Aorta (tissue), 5 donors: ENCODE data around the gene PTPRM. TPM values are rescaled to one million over a fixed set of nuclear protein-coding genes. Genes with fewer than 3 reads are reported as not detected.

Source experiments
- ATAC-seq: fragments of 200-7000 bp; cut with Tn5 transposase; one replicate; pipeline ENCODE4 v1.9.1; 2022; ENCODE audit warnings: moderate library complexity; ENCODE audit not compliant: low FRiP score
- DNase-seq, 2 donors: peaks; one replicate each; pipeline ENCODE4 v3.0.0-alpha.2; 2020
- H3K27ac ChIP-seq, 2 donors: one replicate each; pipeline ENCODE4 v1.5.1; 2013; ENCODE audit warnings: low read length in 2 of 2, mild to moderate bottlenecking in 2 of 2, moderate library complexity in 2 of 2, control low read depth in 1 of 2, inconsistent platforms in 1 of 2, low read depth in 1 of 2
- H3K27me3 ChIP-seq, 2 donors: one replicate each; pipeline ENCODE4 v1.6.1; 2013; ENCODE audit warnings: control low read depth in 1 of 2, low read length in 1 of 2, mild to moderate bottlenecking in 1 of 2, moderate library complexity in 1 of 2; ENCODE audit not compliant: insufficient read depth in 2 of 2, control insufficient read depth in 1 of 2
- H3K36me3 ChIP-seq, 2 donors: one replicate each; pipeline ENCODE4 v1.6.1; 2013; ENCODE audit warnings: control low read depth in 1 of 2, low read length in 1 of 2, mild to moderate bottlenecking in 1 of 2; ENCODE audit not compliant: insufficient read depth in 2 of 2, control insufficient read depth in 1 of 2
- H3K4me1 ChIP-seq, 2 donors: one replicate each; pipeline ENCODE4 v1.6.1; 2013; ENCODE audit warnings: low read length in 2 of 2, control low read depth in 1 of 2, mild to moderate bottlenecking in 1 of 2, moderate library complexity in 1 of 2; ENCODE audit not compliant: insufficient read depth in 2 of 2, control insufficient read depth in 1 of 2
- H3K4me3 ChIP-seq, 2 donors: one replicate each; pipeline ENCODE4 v1.5.1; 2013; ENCODE audit warnings: low read length in 2 of 2, control low read depth in 1 of 2, mild to moderate bottlenecking in 1 of 2
- H3K9me3 ChIP-seq: one replicate; pipeline ENCODE4 v1.6.1; 2013; ENCODE audit warnings: mild to moderate bottlenecking, low read length; ENCODE audit not compliant: control insufficient read depth
- WGBS, 2 donors: extraction: QIAGEN DNeasy Blood & Tissue Kit; methylation state at CpG; one replicate each; pipeline ENCODE4 v1.1.7; 2013; 5-methylcytosine and 5-hydroxymethylcytosine counted together
- intact Hi-C, 2 donors: fragments of 100-400 bp; cut with DNase I; formaldehyde crosslinking; loops; one replicate each; pipeline versions ENCODE4 v1.14.2 to v1.15.0; 2022
- polyA plus RNA-seq, 2 donors: library from polyadenylated mRNA; stranded (reverse); fragments of 200-250 nt; gene quantifications; one replicate each; pipeline ENCODE4 v1.2.3, GENCODE V29; 2013
- total RNA-seq, 2 donors: library from RNA; stranded (reverse); fragmentation: NEBNext Ultra II Directional; extraction: Animal tissue kit (Norgen Biotek cat#: 25700); gene quantifications; one replicate each; pipeline ENCODE4 v1.2.1, GENCODE V29; 2021
- donor health status: healthy with polysubstance abuse.
- donor health status: Bipolar disorder and iron deficiency.
- donor health status: DM: no; HTN: no; CAD: no.
- donor health status: DM: no; HTN: no; CAD: no.
- donor health status: DM: yes; HTN: yes; CAD: no.

The PTPRM gene
- total and polyA plus RNA-seq, 4 donors, result 10.6 to 98.9 (median 65.6) TPM

DNA sequence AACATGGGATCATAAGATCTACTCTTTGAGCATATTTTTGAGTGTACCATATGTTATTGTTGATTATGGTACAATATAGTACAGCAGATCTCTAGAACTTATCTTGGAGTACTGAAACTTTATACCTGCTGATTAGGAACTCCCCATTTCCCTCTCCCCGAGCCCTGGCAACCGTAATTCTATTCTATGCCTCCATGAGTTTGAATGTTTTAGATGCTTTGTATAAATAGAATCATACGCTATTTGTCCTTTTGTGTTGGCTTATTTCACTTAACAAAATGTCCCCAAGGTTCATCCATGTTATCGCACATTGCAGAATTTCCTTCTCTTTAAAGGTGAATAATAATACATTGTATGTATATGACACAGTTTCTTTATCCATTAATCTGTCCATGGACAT lies 117.2 kb downstream of the PTPRM start:
- 97 to 99% methylated on average over 4 of the region's 4 CpGs for WGBS, 2 donors

GRCh38 chr18:7684966-7685365 lies 117.8 kb downstream of the PTPRM start:
- 82 to 85% methylated on average over 3 of the region's 3 CpGs for WGBS, 2 donors
- intact Hi-C loops, result no loop called here

More for the DNA sequence above, 117.2 kb downstream of the PTPRM start:
- intact Hi-C loops, result no loop called here
- H3K4me1 ChIP-seq, result peaks cover 0 to 2% of the 10 kb centered on the region in 2 donors
- DNase-seq (no peak), ATAC-seq (no peak)
- no peak overlapping the region for H3K27ac ChIP-seq
- H3K9me3 ChIP-seq, result no peaks in the 10 kb centered on the region
- H3K4me3 ChIP-seq, result no peak overlapping the region
- no peaks in the 10 kb centered on the region for H3K27me3 ChIP-seq
- no peaks in the 10 kb centered on the region for H3K36me3 ChIP-seq

DNA sequence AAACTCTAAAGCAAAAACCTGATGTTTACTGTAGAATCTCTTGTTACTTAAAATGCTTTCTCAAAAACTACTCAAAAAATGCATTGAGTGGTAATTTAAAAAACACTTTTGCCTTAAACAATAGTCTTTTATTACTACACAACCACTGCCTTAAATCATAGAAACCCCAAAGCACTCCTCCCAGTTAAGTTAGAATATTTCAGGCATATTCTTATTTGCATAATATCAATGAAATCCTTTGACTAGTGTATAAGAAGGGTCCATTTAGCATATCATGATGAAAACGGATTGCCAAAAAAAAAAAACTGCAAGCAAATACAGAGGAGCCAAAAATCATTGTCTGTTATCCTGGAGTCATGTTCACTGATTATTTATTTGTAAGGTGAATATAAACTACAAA lies 119.2 kb downstream of the PTPRM start:
- Histone ChIP-seq H3K36me3 (no peaks in the 10 kb centered on the region), H3K27me3 (no peaks in the 10 kb centered on the region), H3K9me3 (no peaks in the 10 kb centered on the region), H3K4me1 (peaks cover 0 to 2% of the 10 kb centered on the region in 2 donors), H3K4me3 (no peak overlapping the region), H3K27ac (no peak overlapping the region)
- 73% methylated on average over 1 of the region's 1 CpG for WGBS, 2 donors
- intact Hi-C loops, result no loop called here
- DNase-seq, result no peak
- ATAC-seq, result no peak

More at GRCh38 chr18:7684966-7685365, 117.8 kb downstream of the PTPRM start:
- H3K4me1 ChIP-seq, result peaks cover 0 to 2% of the 10 kb centered on the region in 2 donors
- H3K27ac ChIP-seq, result no peak overlapping the region
- no peak for DNase-seq
- H3K27me3 ChIP-seq, result no peaks in the 10 kb centered on the region
- ATAC-seq, result no peak
- H3K4me3 ChIP-seq, result no peak overlapping the region
- no peaks in the 10 kb centered on the region for H3K9me3 ChIP-seq
- no peaks in the 10 kb centered on the region for H3K36me3 ChIP-seq

GRCh38 chr18:7688580-7688979 lies 121.5 kb downstream of the PTPRM start:
- intact Hi-C loops, result no loop called here
- DNase-seq, result no peak
- WGBS, 2 donors, result 88 to 93% methylated on average over 3 of the region's 3 CpGs

DNA sequence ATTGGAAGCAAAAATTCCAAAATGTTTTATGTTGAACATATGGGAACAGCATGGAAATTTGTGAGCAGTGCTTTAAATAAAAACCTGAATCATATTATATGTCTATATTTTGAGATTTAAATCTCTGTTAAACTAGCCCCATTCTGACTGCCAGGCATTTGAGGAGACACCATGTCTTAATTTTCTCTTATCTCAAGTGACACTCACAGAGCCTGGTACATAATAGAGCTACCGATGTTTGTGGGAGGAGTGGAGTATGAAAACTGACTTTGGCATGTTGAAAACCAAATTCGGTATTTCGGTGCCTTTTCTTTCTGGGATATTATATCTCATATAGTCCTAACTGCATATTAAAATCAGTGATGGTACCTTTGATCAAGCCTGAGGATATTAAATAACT lies 124.1 kb downstream of the PTPRM start:
- intact Hi-C loops, result no loop called here
- ATAC-seq (no peak), DNase-seq (no peak)
- H3K9me3 ChIP-seq, result no peaks in the 10 kb centered on the region
- H3K27me3 ChIP-seq, result no peaks in the 10 kb centered on the region
- H3K4me1 ChIP-seq, result no peaks in the 10 kb centered on the region
- WGBS, 2 donors, result 92 to 95% methylated on average over 3 of the region's 3 CpGs
- no peak overlapping the region for H3K4me3 ChIP-seq
- H3K27ac ChIP-seq, result no peak overlapping the region
- no peaks in the 10 kb centered on the region for H3K36me3 ChIP-seq

More at GRCh38 chr18:7688580-7688979, 121.5 kb downstream of the PTPRM start:
- ATAC-seq, result no peak
- no peaks in the 10 kb centered on the region for H3K27me3 ChIP-seq
- no peaks in the 10 kb centered on the region for H3K9me3 ChIP-seq
- no peak overlapping the region for H3K27ac ChIP-seq
- H3K36me3 ChIP-seq, result no peaks in the 10 kb centered on the region
- H3K4me1 ChIP-seq, result peaks cover 0 to 2% of the 10 kb centered on the region in 2 donors
- H3K4me3 ChIP-seq, result no peak overlapping the region

- DNase-seq (no peak), ATAC-seq (no peak)
- 97% methylated on average over 3 of the region's 3 CpGs for WGBS, 2 donors
- no peaks in the 10 kb centered on the region for H3K36me3 ChIP-seq
- H3K27me3 ChIP-seq, result no peaks in the 10 kb centered on the region
- no peak overlapping the region for H3K4me3 ChIP-seq
- H3K4me1 ChIP-seq, result peaks cover 0 to 2% of the 10 kb centered on the region in 2 donors
- intact Hi-C loops, result no loop called here
- no peak overlapping the region for H3K27ac ChIP-seq
- H3K9me3 ChIP-seq, result no peaks in the 10 kb centered on the region
These were observed 129.7 kb downstream of the PTPRM start for GRCh38 chr18:7696780-7697179.

DNA sequence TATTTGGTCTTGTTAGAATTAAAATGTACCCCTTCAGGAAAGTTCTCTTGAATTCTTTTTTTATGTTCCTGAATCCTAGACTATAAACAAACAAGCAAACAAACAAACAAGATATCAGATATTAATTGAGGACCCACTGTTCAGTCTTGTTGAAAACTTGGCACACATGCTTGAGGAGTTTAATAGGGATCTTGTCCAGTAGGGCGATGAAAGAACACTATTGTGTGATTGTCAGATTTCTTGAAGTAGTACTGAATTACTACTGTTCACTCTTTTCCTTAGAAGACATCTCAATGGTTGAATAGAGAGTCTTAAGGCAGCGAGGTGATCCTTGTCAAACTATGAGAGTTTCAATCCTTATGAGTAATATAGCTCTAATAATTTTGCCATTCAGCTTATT lies 130.2 kb downstream of the PTPRM start:
- DNase-seq (no peak), ATAC-seq (no peak)
- Histone ChIP-seq H3K4me3 (no peak overlapping the region), H3K36me3 (no peaks in the 10 kb centered on the region), H3K27ac (no peak overlapping the region), H3K27me3 (no peaks in the 10 kb centered on the region), H3K4me1 (peaks cover 0 to 2% of the 10 kb centered on the region in 2 donors), H3K9me3 (no peaks in the 10 kb centered on the region)
- WGBS, 2 donors, result 95 to 99% methylated on average over 2 of the region's 2 CpGs
- intact Hi-C loops, result no loop called here

DNA sequence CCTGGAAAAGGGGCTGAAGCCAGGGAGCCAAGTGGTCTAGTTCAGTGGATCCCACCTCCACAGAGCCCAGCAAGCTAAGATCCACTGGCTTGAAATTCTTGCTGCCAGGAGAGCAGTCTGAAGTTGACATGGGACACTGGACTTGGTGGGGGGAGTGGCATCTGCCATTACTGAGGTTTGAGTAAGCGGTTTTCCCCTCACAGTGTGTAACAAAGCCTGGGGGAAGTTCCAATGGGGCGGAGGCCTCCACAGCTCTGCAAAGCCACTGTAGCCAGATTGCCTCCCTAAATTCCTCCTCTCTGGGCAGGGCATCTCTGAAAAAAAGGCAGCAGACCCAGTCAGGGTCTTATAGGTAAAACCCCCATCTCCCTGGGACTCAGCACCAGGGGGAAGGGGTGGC lies 144.4 kb downstream of the PTPRM start:
- Histone ChIP-seq H3K9me3 (no peaks in the 10 kb centered on the region), H3K4me1 (no peaks in the 10 kb centered on the region), H3K36me3 (no peaks in the 10 kb centered on the region), H3K27me3 (no peaks in the 10 kb centered on the region), H3K27ac (no peak overlapping the region), H3K4me3 (no peak overlapping the region)
- WGBS, 2 donors, result 96 to 100% methylated on average over 2 of the region's 2 CpGs
- intact Hi-C loops, result no loop called here
- ATAC-seq (no peak), DNase-seq (no peak)

DNA sequence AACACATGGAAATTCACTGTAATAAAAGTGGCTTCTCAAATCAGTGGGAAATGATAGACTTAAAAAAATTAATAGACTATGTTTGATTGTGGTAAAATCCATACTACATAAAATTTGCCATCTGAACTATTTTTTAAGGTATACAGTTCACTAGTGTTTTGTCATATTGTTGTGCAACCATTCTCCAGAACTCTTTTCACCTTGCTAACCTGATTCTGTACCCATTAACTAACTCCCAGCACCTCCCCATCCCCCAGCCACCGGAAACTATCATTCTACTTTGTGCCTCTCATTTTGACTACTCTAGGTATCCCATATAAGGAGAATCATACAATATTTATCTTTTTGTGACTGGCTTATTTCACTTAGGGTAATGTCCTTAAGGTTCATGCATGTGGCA lies 153.3 kb downstream of the PTPRM start:
- Histone ChIP-seq H3K36me3 (no peaks in the 10 kb centered on the region), H3K4me3 (no peak overlapping the region), H3K27ac (no peak overlapping the region), H3K4me1 (no peaks in the 10 kb centered on the region), H3K27me3 (no peaks in the 10 kb centered on the region), H3K9me3 (no peaks in the 10 kb centered on the region)
- 88 to 89% methylated on average over 1 of the region's 1 CpG for WGBS, 2 donors
- no peak for DNase-seq
- intact Hi-C loops, result no loop called here
- no peak for ATAC-seq
